Stimulated activated CD8-positive, alpha-beta memory T cell treated with anti-CD3 and anti-CD28 coated beads, Interleukin-4, amount 100 ng/mL, for 4 hours (primary cell): ENCODE measurements around the gene TMEM161A.
"Not testable (repeated sequence)": the region's sequence is repeated elsewhere in the genome, so short reads cannot be mapped to it uniquely, and the experiment has no call there.

Experiments
- DNase-seq, 2 donors: peaks; one replicate each; pipeline ENCODE4 v3.0.0-alpha.2; 2020; ENCODE audit warnings: low read depth in 2 of 2, low spot score in 1 of 2

Gene TMEM161A

GRCh38 chr19:19138109-19138981 lies at the start of gene TMEM161A:
Gene TMEM161A (minus strand): TSS chr19:19138478. CDS start chr19:19138428, 50 bp downstream.
- peak; percentile 90 to 93 for DNase-seq

GRCh38 chr19:19186742-19187141 lies 48.5 kb upstream of the TMEM161A start:
- no peak for DNase-seq

- peak in 1 of 2 donors; percentile 40 for DNase-seq
Measured at GRCh38 chr19:19185853-19186740, 47.8 kb upstream of the TMEM161A start.

GRCh38 chr19:19181488-19181998 lies 43.3 kb upstream of the TMEM161A start:
- no peak for DNase-seq

- no peak for DNase-seq
Measured at GRCh38 chr19:19179548-19180441, 41.5 kb upstream of the TMEM161A start.

GRCh38 chr19:19176950-19177349 lies 38.7 kb upstream of the TMEM161A start:
- DNase-seq: no peak

- not testable (repeated sequence) for DNase-seq
Measured at GRCh38 chr19:19173243-19173642, 35.0 kb upstream of the TMEM161A start.

- DNase-seq: no peak
Measured at GRCh38 chr19:19171821-19172532, 33.7 kb upstream of the TMEM161A start.

GRCh38 chr19:19170873-19171672 lies 32.8 kb upstream of the TMEM161A start:
- no peak for DNase-seq

GRCh38 chr19:19170053-19170872 lies 32.0 kb upstream of the TMEM161A start, which contains the start of gene MEF2B:
Gene MEF2B (minus strand): TSS chr19:19170263. CDS start chr19:19150735, 19,528 bp downstream.
- peak; percentile 43 to 47 for DNase-seq

GRCh38 chr19:19169236-19170052 lies 31.2 kb upstream of the TMEM161A start:
- DNase-seq: no peak

GRCh38 chr19:19167612-19168011 lies 29.3 kb upstream of the TMEM161A start:
- no peak for DNase-seq

GRCh38 chr19:19165396-19165795 lies 27.1 kb upstream of the TMEM161A start:
- DNase-seq: no peak

GRCh38 chr19:19162495-19162894 lies 24.2 kb upstream of the TMEM161A start:
- DNase-seq: no peak

- no peak for DNase-seq
Measured at GRCh38 chr19:19160461-19161035, 22.3 kb upstream of the TMEM161A start.

GRCh38 chr19:19159534-19159933 lies 21.3 kb upstream of the TMEM161A start:
- DNase-seq: no peak

GRCh38 chr19:19157808-19158207 lies 19.5 kb upstream of the TMEM161A start:
- DNase-seq: no peak
